ENCODE data around the gene HS3ST1. TPM values are rescaled to one million over a fixed set of nuclear protein-coding genes. Genes with fewer than 3 reads are reported as not detected.
"Not testable (repeated sequence)": the region's sequence is repeated elsewhere in the genome, so short reads cannot be mapped to it uniquely, and the experiment has no call there.

The HS3ST1 gene
- polyA plus RNA-seq, 3 donors: 0.74 to 2.2 (median 1.4) TPM

- no peak for DNase-seq
Observed at GRCh38 chr4:11408233-11408967, 20.3 kb downstream of the HS3ST1 start.

GRCh38 chr4:11407551-11407950 lies 21.1 kb downstream of the HS3ST1 start:
- no peak for DNase-seq

DNA sequence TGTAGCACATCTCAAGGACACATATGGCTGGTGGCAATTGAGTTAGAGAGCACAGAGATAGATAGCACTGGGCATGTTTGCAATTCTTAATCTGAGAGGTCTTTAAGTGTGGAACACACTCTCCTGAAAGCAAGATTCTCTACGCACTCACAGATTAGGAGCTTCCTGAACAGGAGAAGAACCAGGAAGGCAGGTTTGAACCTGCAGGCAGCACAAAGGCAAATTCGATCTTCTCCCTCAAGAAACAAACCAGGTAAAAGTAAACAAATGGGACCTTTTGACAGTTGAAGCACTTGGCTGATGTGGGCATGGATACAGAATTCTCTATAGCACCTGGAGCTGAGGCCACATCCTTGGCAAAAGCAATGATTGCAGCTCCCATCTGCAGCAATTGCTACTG lies 24.3 kb downstream of the HS3ST1 start:
- no peak for DNase-seq

- no peak for DNase-seq
Observed at GRCh38 chr4:11402192-11402591, 26.5 kb downstream of the HS3ST1 start.

DNA sequence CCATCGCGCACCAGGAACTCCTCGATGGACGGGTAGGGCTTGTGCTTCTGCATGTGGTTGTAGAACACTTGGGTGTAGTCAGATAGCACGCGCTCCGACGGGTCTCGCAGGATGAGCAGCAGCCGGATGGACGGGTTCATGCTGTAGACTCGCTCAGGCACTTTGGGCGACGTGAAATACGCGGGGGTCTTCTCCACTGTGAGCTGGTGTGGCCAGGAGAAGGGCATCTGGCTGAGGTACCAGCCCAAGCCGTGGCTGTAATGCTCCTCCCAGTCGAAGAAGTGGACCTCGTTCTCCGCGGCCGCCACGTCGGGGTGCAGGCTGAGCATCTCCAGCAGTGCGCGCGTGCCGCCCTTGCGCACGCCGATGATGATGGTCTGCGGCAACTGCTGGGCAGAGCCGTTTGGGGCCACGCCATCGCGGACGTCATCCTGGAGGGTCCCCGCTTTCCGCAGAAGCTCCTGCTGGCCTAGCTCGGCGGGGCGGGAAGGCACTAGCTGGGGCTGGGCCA lies 29.2 kb downstream of the HS3ST1 start:
- DNase-seq: no peak

GRCh38 chr4:11397819-11398610 lies 30.7 kb downstream of the HS3ST1 start:
- DNase-seq: no peak

- DNase-seq: no peak
Observed at GRCh38 chr4:11397146-11397545, 31.5 kb downstream of the HS3ST1 start.

DNA sequence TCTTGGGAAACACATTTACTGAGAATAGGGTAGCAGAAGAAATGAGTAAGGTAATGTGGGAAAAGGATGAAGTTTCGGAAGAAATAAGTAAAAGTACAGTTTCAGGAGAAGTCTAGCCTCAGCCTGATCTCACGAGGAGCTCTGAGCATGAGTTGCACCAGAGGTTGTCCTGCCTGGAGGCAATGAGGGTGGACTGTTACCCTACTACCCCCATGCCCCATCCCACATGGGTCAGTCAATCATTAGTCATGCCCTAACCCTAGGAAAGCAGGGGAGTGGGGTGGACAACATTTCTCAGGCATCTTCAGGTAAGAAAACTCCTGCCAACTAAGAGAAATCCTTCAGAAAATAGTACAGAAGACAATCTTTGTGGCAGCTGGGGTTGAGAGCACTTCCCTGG lies 35.1 kb downstream of the HS3ST1 start:
- DNase-seq: no peak

GRCh38 chr4:11384072-11384471 lies 44.6 kb downstream of the HS3ST1 start:
- not testable (repeated sequence) for DNase-seq

GRCh38 chr4:11376571-11376970 lies 52.1 kb downstream of the HS3ST1 start:
- no peak for DNase-seq

- DNase-seq: no peak
Observed at GRCh38 chr4:11376146-11376545, 52.5 kb downstream of the HS3ST1 start.

DNA sequence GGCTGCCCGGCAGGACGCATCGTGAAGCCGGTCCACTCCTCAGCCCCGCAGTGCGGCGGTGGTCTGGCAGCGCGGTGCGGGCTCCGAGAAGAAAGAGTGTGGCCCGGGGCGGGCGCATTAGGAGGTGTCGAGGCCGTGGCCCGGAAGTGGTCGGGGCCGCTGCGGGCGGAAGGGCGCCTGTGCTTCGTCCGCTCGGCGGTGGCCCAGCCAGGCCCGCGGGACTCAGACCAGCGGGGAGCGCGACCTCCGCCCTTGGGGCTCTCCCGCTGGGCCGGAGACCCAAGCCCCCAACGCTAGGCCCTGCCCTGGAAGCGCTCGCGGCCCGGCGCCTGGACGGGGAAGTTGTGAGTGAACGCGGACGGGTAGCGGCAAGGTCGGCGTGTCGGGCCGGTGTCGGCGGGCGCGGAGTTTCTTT lies 60.0 kb downstream of the HS3ST1 start:
- DNase-seq: no peak

- no peak for DNase-seq
Observed at GRCh38 chr4:11367371-11367770, 61.3 kb downstream of the HS3ST1 start.

- DNase-seq: no peak
Observed at GRCh38 chr4:11366859-11367258, 61.8 kb downstream of the HS3ST1 start.

- no peak for DNase-seq
Observed at GRCh38 chr4:11365039-11365438, 63.7 kb downstream of the HS3ST1 start.

DNA sequence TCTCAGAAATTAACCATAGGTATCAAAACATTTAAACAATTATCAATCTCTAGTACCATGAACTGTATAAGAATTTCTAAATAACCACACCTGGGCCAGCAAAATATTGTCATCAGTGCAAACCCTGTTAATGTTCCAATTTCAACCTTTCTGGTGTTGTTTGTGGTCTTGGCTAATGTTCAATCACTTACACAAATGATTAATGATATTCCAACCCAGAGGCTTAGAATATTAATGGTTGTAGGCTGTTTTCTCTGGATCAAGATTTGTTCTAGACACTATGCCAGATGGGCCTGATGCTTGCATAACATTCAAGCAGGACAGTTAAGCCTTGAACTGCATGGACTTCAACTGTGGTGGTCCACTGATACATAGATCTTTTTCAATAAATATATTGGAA lies 69.1 kb downstream of the HS3ST1 start:
- no peak for DNase-seq

GRCh38 chr4:11355226-11355625 lies 73.5 kb downstream of the HS3ST1 start:
- no peak for DNase-seq

- DNase-seq: no peak
Observed at GRCh38 chr4:11354531-11354930, 74.2 kb downstream of the HS3ST1 start.

DNA sequence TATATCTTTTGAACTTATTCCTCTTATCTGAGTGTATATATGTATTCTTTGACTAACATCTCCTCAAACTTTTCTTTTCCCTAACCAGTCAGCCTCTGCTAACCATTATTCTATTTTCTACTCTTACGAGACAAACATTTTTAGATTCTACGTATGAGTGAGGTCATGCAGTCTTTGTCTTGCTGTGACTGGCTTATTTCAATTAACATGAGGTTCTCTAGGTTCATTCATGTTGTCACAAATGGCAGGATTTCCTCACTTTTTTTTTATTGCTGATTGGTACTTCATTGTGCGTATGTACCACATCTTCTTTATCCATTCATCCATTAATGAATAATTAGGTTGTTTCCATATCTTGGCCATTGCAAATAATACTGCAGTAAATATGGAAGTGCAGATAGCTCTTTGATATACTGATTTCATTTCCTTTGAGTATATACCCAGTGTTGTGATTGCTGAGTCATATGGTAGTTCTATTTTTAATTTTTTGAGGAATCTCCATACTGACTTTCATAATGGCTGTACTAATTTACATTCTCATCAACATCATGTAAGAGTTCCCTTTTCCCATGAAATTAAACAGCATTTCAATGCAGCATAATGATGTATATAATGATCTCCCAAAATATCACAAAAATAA lies 80.1 kb downstream of the HS3ST1 start:
- DNase-seq: no peak

- DNase-seq: no peak
Observed at GRCh38 chr4:11344916-11345315, 83.8 kb downstream of the HS3ST1 start.

GRCh38 chr4:11343536-11343935 lies 85.2 kb downstream of the HS3ST1 start:
- DNase-seq: no peak
